ENCODE results near the gene AKIRIN1. TPM values are rescaled to one million over a fixed set of nuclear protein-coding genes. Genes with fewer than 3 reads are reported as not detected.

AKIRIN1 gene
- total RNA-seq, 3 donors from 2014 or later (not counting 1 experiment from before 2014, with no cell fraction given): 70.4 to 80.7 (median 73.2) TPM

DNA sequence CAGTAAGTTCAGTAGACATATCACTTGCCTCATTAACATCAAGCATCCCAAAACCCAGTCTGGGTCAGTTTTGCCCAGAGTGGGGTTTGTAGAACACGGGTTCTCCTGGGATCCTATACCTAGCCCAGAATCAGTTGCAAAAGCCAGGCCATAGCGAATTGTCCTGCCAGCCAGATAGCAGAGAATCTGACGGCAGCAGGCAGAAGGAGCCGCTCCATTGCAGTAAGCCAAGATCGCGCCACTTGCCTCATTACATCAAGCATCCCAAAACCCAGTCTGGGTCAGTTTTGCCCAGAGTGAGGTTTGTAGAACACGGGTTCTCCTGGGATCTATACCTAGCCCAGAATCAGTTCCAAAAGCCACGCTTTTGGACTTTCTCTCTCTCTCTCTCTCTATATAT lies 54.2 kb downstream of the AKIRIN1 start:
- Mint-ChIP-seq H3K27me3 (ENCODE audit: low read depth in 2 of 2) (no peaks in the 10 kb centered on the region), H3K36me3 (peaks cover 7% of the 10 kb centered on the region), H3K9me3 (no peaks in the 10 kb centered on the region), H3K27ac (no peak overlapping the region), H3K4me3 (no peak overlapping the region), H3K4me1 (no peaks in the 10 kb centered on the region)
- no peak overlapping the region for H3K4me3 ChIP-seq (ENCODE audit: low read length)
- no peak overlapping the region for H3K27ac ChIP-seq (ENCODE audit: low read length)
- DNase-seq (no peak), ATAC-seq (no peak)
- H3K36me3 ChIP-seq (ENCODE audit: control insufficient read depth, insufficient read depth, low read length): peaks cover 9% of the 10 kb centered on the region
- TF ChIP-seq, protein P1, sequence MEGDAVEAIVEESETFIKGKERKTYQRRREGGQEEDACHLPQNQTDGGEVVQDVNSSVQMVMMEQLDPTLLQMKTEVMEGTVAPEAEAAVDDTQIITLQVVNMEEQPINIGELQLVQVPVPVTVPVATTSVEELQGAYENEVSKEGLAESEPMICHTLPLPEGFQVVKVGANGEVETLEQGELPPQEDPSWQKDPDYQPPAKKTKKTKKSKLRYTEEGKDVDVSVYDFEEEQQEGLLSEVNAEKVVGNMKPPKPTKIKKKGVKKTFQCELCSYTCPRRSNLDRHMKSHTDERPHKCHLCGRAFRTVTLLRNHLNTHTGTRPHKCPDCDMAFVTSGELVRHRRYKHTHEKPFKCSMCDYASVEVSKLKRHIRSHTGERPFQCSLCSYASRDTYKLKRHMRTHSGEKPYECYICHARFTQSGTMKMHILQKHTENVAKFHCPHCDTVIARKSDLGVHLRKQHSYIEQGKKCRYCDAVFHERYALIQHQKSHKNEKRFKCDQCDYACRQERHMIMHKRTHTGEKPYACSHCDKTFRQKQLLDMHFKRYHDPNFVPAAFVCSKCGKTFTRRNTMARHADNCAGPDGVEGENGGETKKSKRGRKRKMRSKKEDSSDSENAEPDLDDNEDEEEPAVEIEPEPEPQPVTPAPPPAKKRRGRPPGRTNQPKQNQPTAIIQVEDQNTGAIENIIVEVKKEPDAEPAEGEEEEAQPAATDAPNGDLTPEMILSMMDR (IDR thresholded peaks at IDR 0.05): no peak
- 89% methylated on average over 6 of the region's 8 CpGs for WGBS (ENCODE audit: insufficient coverage)
- no peaks in the 10 kb centered on the region for H3K9me3 ChIP-seq (ENCODE audit: control insufficient read depth, insufficient read depth, low read length)
- no peaks in the 10 kb centered on the region for H3K4me1 ChIP-seq (ENCODE audit: control insufficient read depth, insufficient read depth, low read length)
- H3K27me3 ChIP-seq (ENCODE audit: control insufficient read depth, insufficient read depth, low read length): no peaks in the 10 kb centered on the region
- intact Hi-C loops (cut with micrococcal nuclease): no loop called here

- DNase-seq: no peak
- Mint-ChIP-seq H3K36me3 (peaks cover 7% of the 10 kb centered on the region), H3K9me3 (no peaks in the 10 kb centered on the region), H3K27ac (no peak overlapping the region), H3K27me3 (ENCODE audit: low read depth in 2 of 2) (no peaks in the 10 kb centered on the region), H3K4me3 (no peak overlapping the region), H3K4me1 (no peaks in the 10 kb centered on the region)
- TF ChIP-seq, protein P1 (IDR thresholded peaks at IDR 0.05): no peak
- ATAC-seq: no peak
- no peak overlapping the region for H3K27ac ChIP-seq (ENCODE audit: low read length)
- H3K36me3 ChIP-seq (ENCODE audit: control insufficient read depth, insufficient read depth, low read length): peaks cover 4% of the 10 kb centered on the region
- H3K4me3 ChIP-seq (ENCODE audit: low read length): no peak overlapping the region
- no peaks in the 10 kb centered on the region for H3K27me3 ChIP-seq (ENCODE audit: control insufficient read depth, insufficient read depth, low read length)
- WGBS (ENCODE audit: insufficient coverage): 91% methylated on average over 6 of the region's 6 CpGs
- H3K9me3 ChIP-seq (ENCODE audit: control insufficient read depth, insufficient read depth, low read length): no peaks in the 10 kb centered on the region
- no peaks in the 10 kb centered on the region for H3K4me1 ChIP-seq (ENCODE audit: control insufficient read depth, insufficient read depth, low read length)
- intact Hi-C loops (cut with micrococcal nuclease): no loop called here
Measured at GRCh38 chr1:39046613-39047210, 55.6 kb downstream of the AKIRIN1 start.

DNA sequence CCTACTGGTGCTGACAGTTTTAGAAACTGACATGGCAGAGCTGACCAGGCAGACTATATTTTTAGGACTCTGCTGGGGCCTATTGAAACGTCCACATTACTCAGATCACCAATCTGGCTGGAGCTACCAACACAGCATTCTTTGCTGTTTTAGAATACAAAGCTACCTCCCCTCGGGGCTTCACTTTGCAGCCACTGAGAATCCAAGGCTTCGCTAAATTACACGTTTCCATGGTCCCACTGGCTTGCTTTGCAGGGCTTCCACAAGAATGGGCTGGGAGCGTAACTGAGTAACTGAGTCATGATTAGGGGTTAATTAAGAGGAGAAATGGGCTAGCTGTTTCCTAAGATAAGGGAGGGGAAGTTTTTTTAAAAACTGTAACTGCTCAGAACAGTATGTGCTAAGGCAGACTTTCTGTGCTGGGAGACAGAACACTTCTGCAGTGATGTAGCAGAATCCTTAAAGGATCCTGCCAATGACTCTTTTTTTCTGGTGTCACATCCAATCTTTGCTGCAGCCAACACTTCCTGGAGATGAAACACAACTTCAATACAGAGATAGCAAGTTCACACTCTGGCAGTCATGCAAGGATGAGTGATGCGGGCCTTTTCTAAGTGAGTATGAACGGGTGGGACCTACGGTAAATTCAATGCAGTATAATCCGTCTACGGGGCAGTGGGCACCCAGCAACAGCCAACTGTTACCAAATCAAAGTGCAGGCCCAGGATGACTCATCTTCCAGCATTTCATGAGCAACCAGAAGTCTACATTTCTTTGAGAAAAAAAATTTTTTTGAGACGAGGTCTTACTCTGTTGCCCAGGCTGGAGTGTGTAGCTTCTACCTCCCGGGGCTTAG lies 56.5 kb downstream of the AKIRIN1 start:
- Histone ChIP-seq H3K27ac (ENCODE audit: low read length) (no peak overlapping the region), H3K36me3 (ENCODE audit: control insufficient read depth, insufficient read depth, low read length) (peaks cover 2% of the 10 kb centered on the region), H3K27me3 (ENCODE audit: control insufficient read depth, insufficient read depth, low read length) (no peaks in the 10 kb centered on the region), H3K4me1 (ENCODE audit: control insufficient read depth, insufficient read depth, low read length) (no peaks in the 10 kb centered on the region), H3K9me3 (ENCODE audit: control insufficient read depth, insufficient read depth, low read length) (no peaks in the 10 kb centered on the region), H3K4me3 (ENCODE audit: low read length) (no peak overlapping the region)
- no peaks in the 10 kb centered on the region for H3K9me3 Mint-ChIP-seq
- no peaks in the 10 kb centered on the region for H3K27me3 Mint-ChIP-seq (ENCODE audit: low read depth in 2 of 2)
- intact Hi-C loops (cut with micrococcal nuclease): no loop called here
- ATAC-seq (no peak), DNase-seq (no peak)
- peaks cover 4% of the 10 kb centered on the region for H3K36me3 Mint-ChIP-seq
- no peak overlapping the region for H3K4me3 Mint-ChIP-seq
- 67% methylated on average over 11 of the region's 12 CpGs for WGBS (ENCODE audit: insufficient coverage)
- TF ChIP-seq, protein P1 (IDR thresholded peaks at IDR 0.05): no peak
- no peak overlapping the region for H3K27ac Mint-ChIP-seq
- no peaks in the 10 kb centered on the region for H3K4me1 Mint-ChIP-seq

Data from natural killer cell (primary cell).